ENCODE results near the gene KAZN. TPM values are rescaled to one million over a fixed set of nuclear protein-coding genes. Genes with fewer than 3 reads are reported as not detected.

The KAZN gene
- total RNA-seq, 1 donor from 2014 or later, result 4.3 TPM

DNA sequence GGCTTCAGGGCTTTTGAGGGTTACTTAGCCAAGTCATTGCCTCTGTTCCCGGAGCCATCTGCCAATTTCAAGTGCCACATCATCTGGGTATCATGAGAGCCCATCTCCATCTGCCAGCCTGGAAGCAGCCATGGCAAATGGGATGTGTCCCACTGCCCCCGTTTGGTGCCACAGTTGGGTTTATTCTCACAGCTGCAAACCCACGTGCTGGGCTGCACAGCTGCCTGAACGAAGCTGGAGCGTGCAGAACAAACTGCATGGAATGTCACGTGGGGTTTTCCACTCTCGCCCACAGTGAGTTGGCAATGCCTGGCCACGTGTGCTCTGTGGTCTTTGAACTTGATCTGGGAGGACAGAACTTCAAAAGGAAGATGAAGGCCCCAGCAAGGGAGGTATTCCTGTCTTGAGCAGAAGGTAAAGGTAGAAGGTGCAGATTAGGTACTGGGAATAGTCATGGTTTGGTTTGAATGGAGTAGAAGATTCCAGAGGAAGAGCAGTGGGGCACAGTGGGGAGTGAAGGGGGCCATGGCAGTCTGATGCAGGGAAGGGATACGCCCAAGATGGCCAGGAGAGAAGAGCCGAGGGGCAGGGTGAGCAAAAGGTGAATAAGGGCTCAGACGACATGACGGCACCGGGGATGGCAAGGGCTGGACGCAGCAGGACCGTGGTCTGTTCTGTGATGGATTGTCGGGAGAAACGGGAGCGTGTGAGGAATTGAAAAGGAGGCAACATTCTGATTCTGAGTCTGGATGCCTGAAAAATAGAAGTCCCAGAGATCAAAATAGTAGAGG lies 222.0 kb downstream of the KAZN start:
- intact Hi-C loops (cut with DNase I), result no loop called here
- DNase-seq (ENCODE audit: missing footprints) (no peak), ATAC-seq (no peak)

- DNase-seq (ENCODE audit: missing footprints), result no peak
- no peak for ATAC-seq
- intact Hi-C loops (cut with DNase I), result no loop called here
These were observed 224.0 kb downstream of the KAZN start for GRCh38 chr1:14822493-14822892.

DNA sequence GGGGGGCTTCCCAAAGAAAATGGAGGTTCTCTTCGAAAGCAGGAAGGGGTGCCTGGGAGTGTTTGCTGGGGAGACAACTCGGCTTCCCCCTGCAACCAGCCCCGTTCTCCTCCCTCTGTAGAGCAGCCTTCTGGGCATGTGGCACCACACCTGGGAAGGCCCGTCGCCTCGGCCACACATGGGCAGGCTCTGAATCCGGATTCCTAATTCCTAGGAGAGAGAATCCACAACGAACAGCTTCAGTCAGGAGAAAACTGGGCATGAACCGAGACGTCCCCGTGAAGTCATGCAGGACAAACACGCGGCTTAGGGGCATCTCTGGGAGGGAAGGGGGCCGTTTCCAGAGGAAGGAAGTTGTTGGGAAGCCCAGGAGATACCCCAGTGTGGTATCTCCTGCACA lies 224.5 kb downstream of the KAZN start:
- ATAC-seq (no peak), DNase-seq (ENCODE audit: missing footprints) (no peak)
- intact Hi-C loops (cut with DNase I), result no loop called here

- intact Hi-C loops (cut with DNase I), result no loop called here
- ATAC-seq (no peak), DNase-seq (ENCODE audit: missing footprints) (no peak)
These were observed 225.9 kb downstream of the KAZN start for GRCh38 chr1:14824314-14824915.

DNA sequence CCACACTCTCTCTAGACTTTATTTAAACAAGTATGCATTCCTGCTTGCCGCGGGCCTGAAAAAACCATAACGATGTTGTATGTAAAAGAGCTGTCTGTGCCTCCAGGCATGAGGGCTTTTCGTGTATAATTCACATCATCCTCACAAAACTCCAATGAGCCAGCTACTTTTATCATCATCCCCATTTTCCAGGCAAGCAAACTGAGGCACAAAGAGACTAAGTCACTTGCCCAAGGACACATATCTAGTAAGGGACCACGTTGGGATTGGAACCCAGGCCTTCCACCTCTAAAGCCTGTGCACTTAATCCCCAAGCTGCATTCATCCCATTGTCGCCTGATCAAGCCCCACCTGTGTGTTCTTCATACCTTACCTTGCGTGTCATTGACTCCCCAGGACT lies 226.9 kb downstream of the KAZN start:
- ATAC-seq, result no peak
- intact Hi-C loops (cut with DNase I), result no loop called here
- no peak for DNase-seq (ENCODE audit: missing footprints)

GRCh38 chr1:14826172-14826636 lies 227.7 kb downstream of the KAZN start:
- intact Hi-C loops (cut with DNase I), result no loop called here
- peak; percentile 28 for ATAC-seq
- no peak for DNase-seq (ENCODE audit: missing footprints)

- ATAC-seq (no peak), DNase-seq (ENCODE audit: missing footprints) (no peak)
- intact Hi-C loops (cut with DNase I), result no loop called here
These were observed 228.3 kb downstream of the KAZN start for GRCh38 chr1:14826731-14827326.

GRCh38 chr1:14827870-14828269 lies 229.4 kb downstream of the KAZN start:
- intact Hi-C loops (cut with DNase I), result no loop called here
- DNase-seq (ENCODE audit: missing footprints), result no peak
- ATAC-seq, result no peak

DNA sequence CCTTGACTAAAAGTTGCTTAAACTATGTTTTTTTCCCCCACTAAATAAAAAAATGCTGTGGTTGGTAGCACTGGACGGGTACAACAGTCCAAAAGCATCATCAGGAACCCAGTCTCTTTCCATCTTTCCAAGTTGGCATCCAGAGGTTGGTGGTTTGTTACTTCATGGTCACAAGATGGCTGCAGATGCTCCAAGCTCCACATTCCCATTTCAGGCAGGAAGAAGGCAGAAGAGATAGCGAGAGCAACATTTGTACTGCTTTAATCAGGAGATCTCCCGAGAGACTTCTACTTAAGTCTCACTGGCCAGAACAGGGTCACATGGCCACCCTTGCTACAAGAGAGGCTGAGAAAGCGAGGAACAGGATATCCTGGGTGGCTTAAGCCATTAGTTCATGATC lies 230.2 kb downstream of the KAZN start:
- no peak for ATAC-seq
- no peak for DNase-seq (ENCODE audit: missing footprints)
- intact Hi-C loops (cut with DNase I), result no loop called here

- intact Hi-C loops (cut with DNase I), result no loop called here
- ATAC-seq (no peak), DNase-seq (ENCODE audit: missing footprints) (no peak)
These were observed 237.2 kb downstream of the KAZN start for GRCh38 chr1:14835725-14836124.

DNA sequence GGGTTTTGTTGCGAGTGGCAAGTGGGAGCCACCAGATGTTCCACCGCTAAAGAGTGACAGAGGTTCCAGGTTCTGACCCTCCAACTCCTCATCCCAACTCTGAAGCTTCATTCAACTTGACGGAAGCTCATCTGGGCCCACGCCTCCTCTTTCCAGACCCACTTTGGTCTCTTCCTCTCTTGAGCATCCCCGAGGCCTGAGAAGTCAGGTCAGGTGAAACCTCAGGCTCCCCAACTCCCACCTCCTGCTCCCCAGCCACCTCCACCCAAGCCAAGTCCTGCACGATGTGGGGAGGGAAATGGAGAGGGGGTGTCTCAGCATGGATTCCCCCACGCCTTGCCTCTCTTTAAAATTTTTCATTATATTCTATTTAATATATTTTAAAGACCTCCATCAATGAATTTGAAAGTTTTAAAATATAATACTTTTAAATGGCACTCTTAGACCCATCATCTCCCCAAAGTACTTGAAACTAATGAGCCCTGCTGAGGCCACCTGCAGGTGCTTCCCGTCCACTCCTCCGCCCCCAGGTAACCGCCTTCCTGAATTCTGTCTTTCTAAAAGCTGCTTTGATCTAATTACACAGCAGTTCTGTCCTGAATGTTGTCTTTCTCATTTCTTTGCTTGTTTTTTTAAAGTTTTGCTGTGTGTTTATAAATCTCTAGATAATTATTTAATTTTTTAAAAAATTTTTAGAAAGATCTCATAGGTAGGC lies 238.1 kb downstream of the KAZN start:
- intact Hi-C loops (cut with DNase I), result no loop called here
- no peak for DNase-seq (ENCODE audit: missing footprints)
- ATAC-seq, result no peak

DNA sequence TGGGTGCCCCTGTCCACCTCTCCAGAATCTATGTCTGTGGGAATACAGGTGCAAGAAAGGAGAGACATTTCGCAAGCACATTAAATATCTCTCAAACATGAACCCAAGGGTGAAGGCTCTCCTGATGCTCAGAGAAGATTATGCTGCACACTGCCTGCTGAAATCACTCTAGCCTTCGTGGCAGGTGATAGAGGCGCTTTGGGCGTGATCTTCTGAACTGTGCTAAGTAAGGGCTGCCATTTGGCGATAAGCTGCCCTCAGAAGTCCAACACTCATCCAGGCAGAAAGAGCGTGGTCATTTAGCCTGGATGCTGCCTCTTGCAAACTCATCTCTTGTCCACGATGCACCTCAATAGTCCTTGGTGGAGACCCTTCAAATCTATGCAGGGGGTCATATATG lies 241.9 kb downstream of the KAZN start:
- intact Hi-C loops (cut with DNase I), result no loop called here
- DNase-seq (ENCODE audit: missing footprints), result no peak
- no peak for ATAC-seq

- DNase-seq (ENCODE audit: missing footprints) (no peak), ATAC-seq (no peak)
- intact Hi-C loops (cut with DNase I), result no loop called here
These were observed 243.0 kb downstream of the KAZN start for GRCh38 chr1:14841456-14841855.

DNA sequence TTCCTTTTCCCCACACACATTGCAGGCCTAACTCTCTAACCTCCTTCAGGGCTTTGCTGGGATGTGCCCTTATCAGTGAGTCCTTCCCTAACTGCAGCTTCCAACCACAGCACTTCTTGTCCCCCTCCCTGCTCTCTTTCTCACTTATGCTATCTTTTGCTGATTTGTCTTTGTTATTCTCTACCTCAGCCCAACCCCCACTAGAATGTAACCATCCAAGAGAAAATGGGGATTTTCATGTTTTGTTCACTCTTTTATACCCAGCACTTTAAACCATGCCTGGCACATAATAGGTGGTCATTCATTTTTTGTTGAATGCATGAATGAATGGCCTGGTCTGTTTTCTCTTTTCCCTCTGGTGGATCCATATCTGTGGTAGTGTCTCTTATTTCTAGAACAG lies 243.5 kb downstream of the KAZN start:
- no peak for ATAC-seq
- intact Hi-C loops (cut with DNase I), result no loop called here
- no peak for DNase-seq (ENCODE audit: missing footprints)

DNA sequence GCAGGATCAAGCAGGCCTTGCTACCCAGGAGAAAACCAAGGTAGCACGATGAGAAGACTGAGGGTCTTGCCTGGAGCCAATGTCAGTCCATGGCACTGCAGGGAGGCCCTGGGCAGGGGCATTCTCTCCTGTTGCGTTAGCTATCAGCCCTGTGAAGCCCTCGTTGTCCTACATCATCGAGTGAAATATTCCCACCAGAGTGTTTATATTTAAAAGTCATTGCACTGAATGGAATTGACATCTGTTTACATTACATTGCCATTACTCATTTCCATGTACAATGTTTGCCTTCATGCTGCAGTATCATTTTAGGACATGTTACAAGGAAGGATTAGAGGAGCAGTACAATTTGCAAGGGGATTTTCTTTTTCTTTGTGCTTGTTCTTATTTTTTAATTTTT lies 243.9 kb downstream of the KAZN start:
- intact Hi-C loops (cut with DNase I), result no loop called here
- ATAC-seq (no peak), DNase-seq (ENCODE audit: missing footprints) (no peak)

DNA sequence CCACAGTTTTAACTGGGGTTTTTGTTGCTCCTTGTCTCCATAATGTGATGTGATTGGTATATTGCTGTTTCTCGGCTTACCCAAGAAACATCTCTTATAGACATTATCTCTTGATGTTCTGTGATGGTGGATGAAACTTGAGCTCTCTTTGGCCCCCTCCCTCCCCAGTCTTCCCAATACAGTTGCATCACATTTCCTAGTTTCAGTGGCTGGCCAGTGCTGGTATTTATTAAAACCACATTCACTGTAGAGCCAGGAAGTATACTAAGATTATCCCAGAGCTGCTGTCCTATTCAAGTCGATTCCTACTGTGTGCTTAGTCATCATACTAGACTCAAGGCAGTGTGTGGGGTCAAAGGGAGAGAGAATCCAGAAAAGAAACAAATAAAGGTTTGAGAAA lies 244.4 kb downstream of the KAZN start:
- ATAC-seq, result no peak
- intact Hi-C loops (cut with DNase I), result no loop called here

DNA sequence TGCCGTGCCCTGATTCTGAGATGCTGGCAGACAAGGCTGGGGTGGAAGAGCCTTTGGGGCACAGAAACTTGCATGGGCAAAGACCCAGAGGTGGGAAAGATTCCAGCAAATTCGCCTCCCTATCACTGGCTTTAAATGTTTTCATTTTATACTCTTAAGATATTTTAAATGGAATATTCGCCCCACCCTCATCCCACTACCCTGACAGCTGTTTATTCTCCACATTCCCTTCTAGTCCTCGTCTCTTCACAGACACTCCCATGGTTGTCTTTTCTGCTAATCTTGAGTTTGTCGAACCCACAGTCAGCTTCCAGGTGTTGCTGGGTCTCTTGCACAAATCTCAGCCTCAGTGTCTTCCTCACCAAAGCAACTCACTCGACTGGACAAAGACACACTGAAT lies 245.0 kb downstream of the KAZN start:
- no peak for DNase-seq (ENCODE audit: missing footprints)
- ATAC-seq, result no peak
- intact Hi-C loops (cut with DNase I), result no loop called here

More for the DNA sequence above, 244.4 kb downstream of the KAZN start:
- no peak for DNase-seq (ENCODE audit: missing footprints)

DNA sequence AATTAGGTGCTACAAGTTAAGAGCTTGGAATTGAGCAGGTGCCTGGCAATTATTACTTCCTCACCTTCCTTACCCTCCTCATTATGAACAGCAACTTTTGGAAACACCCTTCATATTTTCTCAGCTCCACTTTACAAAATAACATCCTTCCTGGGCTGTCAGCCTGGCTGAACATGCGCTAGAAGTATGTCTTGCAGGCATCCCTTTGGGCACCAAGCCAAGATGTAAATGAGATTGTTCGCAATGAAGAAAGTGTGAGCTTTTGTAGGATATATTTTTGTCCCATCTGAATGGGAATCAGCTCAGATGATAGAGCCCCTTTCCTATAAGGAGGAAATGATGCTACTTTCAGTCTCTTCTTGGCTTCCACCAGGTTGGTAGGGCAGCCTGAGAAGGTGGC lies 245.9 kb downstream of the KAZN start:
- DNase-seq (ENCODE audit: missing footprints), result no peak
- ATAC-seq, result no peak
- intact Hi-C loops (cut with DNase I), result no loop called here

GRCh38 chr1:14844923-14845617 lies 246.6 kb downstream of the KAZN start:
- DNase-seq (ENCODE audit: missing footprints) (no peak), ATAC-seq (no peak)
- intact Hi-C loops (cut with DNase I), result no loop called here
